ENCODE data around the gene EPHB1. TPM values are rescaled to one million over a fixed set of nuclear protein-coding genes. Genes with fewer than 3 reads are reported as not detected.

The EPHB1 gene
- total RNA-seq, 2 donors from 2014 or later = 1.2 to 1.3 TPM

DNA sequence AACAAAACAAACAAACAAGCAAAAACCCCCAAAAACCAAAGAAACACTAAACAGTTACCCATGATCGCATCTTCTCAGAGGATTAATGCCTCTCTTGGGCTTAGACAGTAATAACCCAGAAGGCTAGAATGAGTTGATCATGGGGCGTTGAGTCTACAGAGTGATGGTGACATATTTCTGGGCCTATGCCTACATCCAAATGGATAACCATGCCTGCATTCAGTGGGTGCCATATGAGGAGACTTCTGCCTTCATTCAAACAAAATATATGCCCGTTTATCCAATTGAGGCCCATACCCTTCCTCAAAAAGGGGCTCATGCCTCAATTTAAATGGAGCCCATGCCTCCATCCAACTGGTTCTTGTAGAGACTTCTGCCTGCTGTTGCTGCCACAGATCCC, 284.0 kb downstream of the EPHB1 start:
- no peaks in the 10 kb centered on the region for H3K36me3 Mint-ChIP-seq (ENCODE audit: low read depth)
- no peak for ATAC-seq (replicated peaks)
- H3K4me1 Mint-ChIP-seq = no peaks in the 10 kb centered on the region
- no peaks in the 10 kb centered on the region for H3K9me3 Mint-ChIP-seq
- no peak overlapping the region for H3K4me3 Mint-ChIP-seq
- H3K27me3 Mint-ChIP-seq = no peaks in the 10 kb centered on the region
- no peak overlapping the region for H3K27ac Mint-ChIP-seq

- H3K27me3 Mint-ChIP-seq = no peaks in the 10 kb centered on the region
- no peaks in the 10 kb centered on the region for H3K4me1 Mint-ChIP-seq
- H3K9me3 Mint-ChIP-seq = no peaks in the 10 kb centered on the region
- no peaks in the 10 kb centered on the region for H3K36me3 Mint-ChIP-seq (ENCODE audit: low read depth)
- no peak overlapping the region for H3K27ac Mint-ChIP-seq
- ATAC-seq (replicated peaks) = no peak
- H3K4me3 Mint-ChIP-seq = no peak overlapping the region
Observed at GRCh38 chr3:135081451-135081850, 286.4 kb downstream of the EPHB1 start.

- Mint-ChIP-seq H3K36me3 (ENCODE audit: low read depth) (no peaks in the 10 kb centered on the region), H3K27ac (no peak overlapping the region), H3K27me3 (no peaks in the 10 kb centered on the region), H3K9me3 (no peaks in the 10 kb centered on the region), H3K4me1 (no peaks in the 10 kb centered on the region), H3K4me3 (no peak overlapping the region)
- no peak for ATAC-seq (replicated peaks)
Observed at GRCh38 chr3:135081856-135082434, 286.9 kb downstream of the EPHB1 start.

- no peak overlapping the region for H3K4me3 Mint-ChIP-seq
- no peak for ATAC-seq (replicated peaks)
- H3K4me1 Mint-ChIP-seq = no peaks in the 10 kb centered on the region
- H3K27ac Mint-ChIP-seq = no peak overlapping the region
- no peaks in the 10 kb centered on the region for H3K36me3 Mint-ChIP-seq (ENCODE audit: low read depth)
- H3K27me3 Mint-ChIP-seq = no peaks in the 10 kb centered on the region
- H3K9me3 Mint-ChIP-seq = no peaks in the 10 kb centered on the region
Observed at GRCh38 chr3:135082706-135083105, 287.6 kb downstream of the EPHB1 start.

DNA sequence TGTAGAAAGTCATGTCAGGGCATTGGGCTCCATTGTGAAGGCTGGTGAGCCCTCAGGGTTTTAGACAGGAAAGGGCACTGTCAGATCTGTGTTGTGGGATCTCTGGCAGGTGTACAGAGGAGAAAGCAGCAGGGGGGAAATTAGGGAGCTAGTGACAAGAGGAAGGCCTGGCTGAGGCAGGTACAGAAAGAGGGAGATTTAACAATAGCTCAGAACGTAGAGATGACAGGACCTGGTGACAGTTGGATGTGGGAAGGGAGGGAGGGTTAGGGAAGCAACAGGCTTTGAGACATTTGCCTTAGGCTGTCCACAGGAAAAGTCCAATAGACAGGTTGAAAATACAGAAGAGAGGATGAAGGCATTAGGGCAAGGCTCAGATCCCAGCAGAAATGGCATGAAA, 288.1 kb downstream of the EPHB1 start:
- H3K36me3 Mint-ChIP-seq (ENCODE audit: low read depth) = no peaks in the 10 kb centered on the region
- H3K27me3 Mint-ChIP-seq = no peaks in the 10 kb centered on the region
- H3K4me3 Mint-ChIP-seq = no peak overlapping the region
- ATAC-seq (replicated peaks) = no peak
- no peaks in the 10 kb centered on the region for H3K4me1 Mint-ChIP-seq
- H3K27ac Mint-ChIP-seq = no peak overlapping the region
- H3K9me3 Mint-ChIP-seq = no peaks in the 10 kb centered on the region

- Mint-ChIP-seq H3K4me1 (no peaks in the 10 kb centered on the region), H3K27me3 (no peaks in the 10 kb centered on the region), H3K27ac (no peak overlapping the region), H3K4me3 (no peak overlapping the region), H3K9me3 (no peaks in the 10 kb centered on the region), H3K36me3 (ENCODE audit: low read depth) (no peaks in the 10 kb centered on the region)
- ATAC-seq (replicated peaks) = no peak
Observed at GRCh38 chr3:135083756-135084155, 288.7 kb downstream of the EPHB1 start.

GRCh38 chr3:135084405-135084804, 289.3 kb downstream of the EPHB1 start:
- H3K36me3 Mint-ChIP-seq (ENCODE audit: low read depth) = no peaks in the 10 kb centered on the region
- H3K27me3 Mint-ChIP-seq = no peaks in the 10 kb centered on the region
- H3K4me3 Mint-ChIP-seq = no peak overlapping the region
- no peak overlapping the region for H3K27ac Mint-ChIP-seq
- ATAC-seq (replicated peaks) = no peak
- no peaks in the 10 kb centered on the region for H3K4me1 Mint-ChIP-seq
- H3K9me3 Mint-ChIP-seq = no peaks in the 10 kb centered on the region

- Mint-ChIP-seq H3K36me3 (ENCODE audit: low read depth) (no peaks in the 10 kb centered on the region), H3K27ac (no peak overlapping the region), H3K4me1 (no peaks in the 10 kb centered on the region), H3K9me3 (no peaks in the 10 kb centered on the region), H3K27me3 (no peaks in the 10 kb centered on the region), H3K4me3 (no peak overlapping the region)
- no peak for ATAC-seq (replicated peaks)
Observed at GRCh38 chr3:135084976-135085375, 289.9 kb downstream of the EPHB1 start.

DNA sequence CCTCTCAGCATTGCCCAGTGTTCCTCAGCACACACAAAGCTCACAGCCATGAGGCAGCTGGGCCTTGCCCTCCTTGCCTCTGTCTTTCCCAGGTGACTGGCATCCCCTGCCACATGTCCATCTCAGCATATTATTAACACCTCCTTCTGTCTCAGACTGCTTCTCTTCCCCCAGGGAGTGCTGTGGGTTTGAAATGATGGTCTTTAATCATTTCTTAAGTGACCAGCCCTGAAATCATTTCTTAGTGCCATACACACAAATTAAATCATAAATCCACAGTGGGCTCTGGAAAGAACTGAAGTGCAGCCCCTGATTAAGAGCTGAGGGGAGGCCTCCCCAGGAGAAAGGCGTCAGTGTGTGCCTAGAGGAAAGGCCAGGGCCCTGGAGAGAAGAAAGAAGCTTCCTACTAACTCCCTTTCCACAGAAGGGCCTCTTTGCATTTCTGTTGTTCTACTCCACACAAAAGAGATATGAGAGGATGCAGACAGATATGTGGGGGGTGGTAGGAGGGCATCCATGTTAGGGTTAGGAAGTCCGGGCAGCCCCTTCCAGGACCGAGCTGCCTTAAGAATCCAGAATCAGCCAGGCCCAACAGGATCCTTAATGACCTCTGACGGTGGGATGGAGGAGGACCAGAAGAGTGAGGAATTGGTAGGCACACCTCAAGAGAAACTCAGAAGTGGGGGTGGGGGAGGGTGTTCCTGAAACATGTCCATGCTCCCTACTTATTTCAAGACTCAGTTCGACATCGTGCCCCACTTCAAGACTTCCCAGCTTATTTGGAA, 290.8 kb downstream of the EPHB1 start:
- Mint-ChIP-seq H3K4me1 (no peaks in the 10 kb centered on the region), H3K36me3 (ENCODE audit: low read depth) (no peaks in the 10 kb centered on the region), H3K9me3 (no peaks in the 10 kb centered on the region), H3K27me3 (no peaks in the 10 kb centered on the region), H3K4me3 (no peak overlapping the region), H3K27ac (no peak overlapping the region)
- no peak for ATAC-seq (replicated peaks)

DNA sequence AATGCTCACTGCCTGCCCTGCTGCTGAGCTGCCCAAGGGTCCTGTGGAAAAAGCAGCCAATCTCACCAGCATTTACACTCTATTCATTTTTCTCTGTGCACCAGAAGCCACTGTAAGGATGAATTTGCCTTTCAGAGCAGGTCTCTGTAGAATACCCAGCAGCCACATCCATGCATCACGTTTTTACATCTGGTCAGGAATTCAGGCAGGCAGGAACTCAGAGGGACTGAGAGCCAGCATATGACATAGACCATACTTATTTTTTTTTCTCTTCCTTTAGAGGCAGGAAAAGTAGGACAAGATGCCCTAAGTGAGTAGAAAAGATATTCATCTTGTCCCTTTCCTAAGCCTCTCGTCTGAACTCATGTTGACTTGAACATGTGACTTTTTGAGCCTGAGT, 292.7 kb downstream of the EPHB1 start:
- H3K4me1 Mint-ChIP-seq = no peaks in the 10 kb centered on the region
- H3K9me3 Mint-ChIP-seq = no peaks in the 10 kb centered on the region
- H3K4me3 Mint-ChIP-seq = no peak overlapping the region
- H3K27me3 Mint-ChIP-seq = no peaks in the 10 kb centered on the region
- ATAC-seq (replicated peaks) = no peak
- H3K27ac Mint-ChIP-seq = no peak overlapping the region
- H3K36me3 Mint-ChIP-seq (ENCODE audit: low read depth) = no peaks in the 10 kb centered on the region

DNA sequence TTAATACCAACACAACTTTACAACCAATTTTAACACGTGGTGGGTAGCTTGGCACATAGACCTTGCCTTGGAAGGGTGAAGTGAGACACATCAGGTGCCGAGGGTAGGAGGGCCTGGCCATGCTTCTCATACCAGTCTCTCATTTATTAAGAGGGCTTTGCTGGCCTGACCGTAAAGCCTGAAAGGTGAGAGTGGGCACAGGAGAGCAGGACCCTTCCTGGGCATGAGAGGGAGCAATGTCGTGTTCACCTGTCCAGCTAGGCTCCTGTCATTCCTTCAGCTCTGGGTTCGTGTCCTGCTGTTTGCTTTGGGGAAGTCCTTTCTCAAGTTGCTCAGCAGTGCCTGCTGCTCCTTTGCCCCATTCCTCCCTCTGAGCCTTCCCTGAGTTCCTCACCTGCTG, 294.4 kb downstream of the EPHB1 start:
- no peaks in the 10 kb centered on the region for H3K9me3 Mint-ChIP-seq

DNA sequence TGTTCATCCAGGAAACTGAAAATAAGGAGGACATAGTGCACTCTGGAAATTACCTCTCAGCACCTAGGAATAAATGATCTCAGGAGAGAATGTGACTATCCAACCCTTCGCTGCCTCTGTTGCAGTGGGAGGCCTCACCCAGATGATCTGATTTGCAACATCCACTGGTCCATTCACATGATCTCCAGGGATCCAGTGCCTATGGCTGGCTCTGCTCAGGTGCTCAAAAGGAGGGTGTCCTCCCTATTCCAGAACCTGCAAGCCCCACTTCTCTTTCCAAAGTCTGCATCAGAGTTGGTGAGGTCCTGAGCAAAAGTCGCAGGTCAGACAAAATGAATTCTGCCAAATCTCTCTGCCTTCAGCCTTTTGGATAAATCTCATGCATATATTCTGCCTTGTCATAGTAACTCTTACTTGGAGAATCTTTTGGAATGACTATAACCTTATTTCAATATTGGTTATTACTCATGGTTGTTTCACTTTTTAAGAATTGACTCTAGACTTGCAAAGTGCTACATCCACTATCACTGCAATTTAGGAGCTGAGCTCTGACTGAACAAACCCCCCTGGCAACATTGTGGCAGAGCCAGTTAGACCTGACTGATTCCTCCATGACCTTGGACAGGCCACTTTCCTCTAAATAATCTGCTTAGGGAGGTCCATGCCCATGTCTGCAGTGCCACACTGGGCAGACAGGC, 295.1 kb downstream of the EPHB1 start:
- peak; percentile 32 for ATAC-seq (replicated peaks)
- H3K36me3 Mint-ChIP-seq (ENCODE audit: low read depth) = no peaks in the 10 kb centered on the region
- no peaks in the 10 kb centered on the region for H3K9me3 Mint-ChIP-seq
- no peaks in the 10 kb centered on the region for H3K4me1 Mint-ChIP-seq
- H3K4me3 Mint-ChIP-seq = no peak overlapping the region
- no peak overlapping the region for H3K27ac Mint-ChIP-seq
- no peaks in the 10 kb centered on the region for H3K27me3 Mint-ChIP-seq

More for the DNA sequence above, 294.4 kb downstream of the EPHB1 start:
- ATAC-seq (replicated peaks) = no peak
- Mint-ChIP-seq H3K27ac (no peak overlapping the region), H3K36me3 (ENCODE audit: low read depth) (no peaks in the 10 kb centered on the region), H3K4me3 (no peak overlapping the region), H3K27me3 (no peaks in the 10 kb centered on the region), H3K4me1 (no peaks in the 10 kb centered on the region)

- Mint-ChIP-seq H3K36me3 (ENCODE audit: low read depth) (no peaks in the 10 kb centered on the region), H3K4me3 (no peak overlapping the region), H3K27ac (no peak overlapping the region), H3K9me3 (no peaks in the 10 kb centered on the region), H3K4me1 (no peaks in the 10 kb centered on the region), H3K27me3 (peaks cover 3% of the 10 kb centered on the region)
- ATAC-seq (replicated peaks) = no peak
Observed at GRCh38 chr3:135091946-135092345, 296.9 kb downstream of the EPHB1 start.

- H3K4me3 Mint-ChIP-seq = no peak overlapping the region
Observed at GRCh38 chr3:135093121-135093520, 298.1 kb downstream of the EPHB1 start.

More at GRCh38 chr3:135093121-135093520, 298.1 kb downstream of the EPHB1 start:
- Mint-ChIP-seq H3K4me1 (no peaks in the 10 kb centered on the region), H3K27ac (no peak overlapping the region), H3K27me3 (peaks cover 3% of the 10 kb centered on the region), H3K9me3 (no peaks in the 10 kb centered on the region), H3K36me3 (ENCODE audit: low read depth) (no peaks in the 10 kb centered on the region)
- ATAC-seq (replicated peaks) = no peak
